ENCODE measurements around the gene TBC1D5. TPM values are rescaled to one million over a fixed set of nuclear protein-coding genes. Genes with fewer than 3 reads are reported as not detected.

Gene TBC1D5
- total and polyA plus RNA-seq, 2 donors (not counting 1 experiment from before 2014, with no cell fraction given) = 22.6 to 111 TPM

GRCh38 chr3:17500618-17501017, 241.8 kb downstream of the TBC1D5 start:
- no peak overlapping the region for H3K4me3 ChIP-seq (ENCODE audit: control extremely low read depth in 1 of 5, extremely low read depth in 1 of 5, insufficient read depth in 1 of 5, low read depth in 2 of 5, low read length in 4 of 5)
- H3K9ac ChIP-seq (ENCODE audit: low read length) = no peak overlapping the region
- no peaks in the 10 kb centered on the region for H3K9me3 ChIP-seq (ENCODE audit: control extremely low read depth in 1 of 3, control insufficient read depth in 2 of 3, insufficient read depth in 1 of 3, low read length in 2 of 3)
- no peak overlapping the region for H2AFZ ChIP-seq (ENCODE audit: insufficient read depth, low read depth, low read length, poor library complexity, severe bottlenecking)
- H3K4me2 ChIP-seq (replicated peaks; ENCODE audit: low read depth, low read length, poor library complexity, severe bottlenecking) = no peak overlapping the region
- no peaks in the 10 kb centered on the region for H3K27me3 ChIP-seq (replicated peaks in 1 of 4; ENCODE audit: control extremely low read depth in 1 of 4, control insufficient read depth in 3 of 4, insufficient read depth in 4 of 4, low read length in 3 of 4)
- intact Hi-C loops (cut with micrococcal nuclease) = no loop called here
- ChIA-PET POLR2A (no interaction called here), CTCF (no interaction called here)
- H4K20me1 ChIP-seq (ENCODE audit: control insufficient read depth, insufficient read depth, low read length, poor library complexity, severe bottlenecking) = no peaks in the 10 kb centered on the region
- H3K4me3 Mint-ChIP-seq = no peak overlapping the region
- H3K36me3 ChIP-seq (replicated peaks in 1 of 2; ENCODE audit: control extremely low read depth in 1 of 2, control insufficient read depth in 1 of 2, extremely low read depth in 1 of 2, insufficient read depth in 2 of 2, low read length in 1 of 2) = peaks cover 4 to 11% of the 10 kb centered on the region in 2 experiments
- no peak overlapping the region for H3K27ac ChIP-seq (ENCODE audit: low read length in 2 of 2)
- no CpG with 5 or more reads among the region's 2 CpGs for WGBS (ENCODE audit: insufficient coverage)
- DNase-seq = no peak
- H3K9me3 Mint-ChIP-seq (ENCODE audit: insufficient read depth) = no peaks in the 10 kb centered on the region
- TF ChIP-seq EZH2 (IDR thresholded peaks at IDR 0.05; ENCODE audit: borderline replicate concordance, insufficient read depth, low read depth, low read length, poor library complexity, severe bottlenecking) = no peak
- TF ChIP-seq CTCF (IDR thresholded peaks at IDR 0.05) = no peak
- no peaks in the 10 kb centered on the region for H3K4me1 ChIP-seq (ENCODE audit: control insufficient read depth in 2 of 2, insufficient read depth in 2 of 2, low read length in 2 of 2)
- no peak overlapping the region for H3K27ac Mint-ChIP-seq
- ATAC-seq (ENCODE audit: low read depth) = no peak
- no peaks in the 10 kb centered on the region for H3K4me1 Mint-ChIP-seq
- no peaks in the 10 kb centered on the region for H3K27me3 Mint-ChIP-seq
- no peaks in the 10 kb centered on the region for H3K79me2 ChIP-seq (ENCODE audit: control insufficient read depth, insufficient read depth, low read length)

GRCh38 chr3:17494117-17494809, 248.2 kb downstream of the TBC1D5 start:
- H2AFZ ChIP-seq (ENCODE audit: insufficient read depth, low read depth, low read length, poor library complexity, severe bottlenecking) = no peak overlapping the region
- ChIA-PET POLR2A (no interaction called here), CTCF (interaction anchor here (0.7 kb wide), 1 partner anchor 166 kb away, joined by 3 read pairs; no protein-coding TSS in a partner anchor)
- H3K4me1 ChIP-seq (ENCODE audit: control insufficient read depth in 2 of 2, insufficient read depth in 2 of 2, low read length in 2 of 2) = no peaks in the 10 kb centered on the region
- H3K79me2 ChIP-seq (ENCODE audit: control insufficient read depth, insufficient read depth, low read length) = no peaks in the 10 kb centered on the region
- 96% methylated on average over 11 of the region's 11 CpGs for WGBS (ENCODE audit: insufficient coverage)
- Mint-ChIP-seq H3K4me3 (no peak overlapping the region), H3K4me1 (no peaks in the 10 kb centered on the region), H3K27me3 (no peaks in the 10 kb centered on the region), H3K9me3 (ENCODE audit: insufficient read depth) (peaks cover 16% of the 10 kb centered on the region), H3K27ac (no peak overlapping the region)
- no peak overlapping the region for H3K27ac ChIP-seq (ENCODE audit: low read length in 2 of 2)
- H3K36me3 ChIP-seq (replicated peaks in 1 of 2; ENCODE audit: control extremely low read depth in 1 of 2, control insufficient read depth in 1 of 2, extremely low read depth in 1 of 2, insufficient read depth in 2 of 2, low read length in 1 of 2) = peaks cover 0 to 13% of the 10 kb centered on the region in 2 experiments
- H3K4me2 ChIP-seq (replicated peaks; ENCODE audit: low read depth, low read length, poor library complexity, severe bottlenecking) = no peak overlapping the region
- intact Hi-C loops (cut with micrococcal nuclease) = no loop called here
- H4K20me1 ChIP-seq (ENCODE audit: control insufficient read depth, insufficient read depth, low read length, poor library complexity, severe bottlenecking) = no peaks in the 10 kb centered on the region
- H3K9ac ChIP-seq (ENCODE audit: low read length) = no peak overlapping the region
- no peaks in the 10 kb centered on the region for H3K27me3 ChIP-seq (replicated peaks in 1 of 4; ENCODE audit: control extremely low read depth in 1 of 4, control insufficient read depth in 3 of 4, insufficient read depth in 4 of 4, low read length in 3 of 4)
- ATAC-seq (ENCODE audit: low read depth) (no peak), DNase-seq (no peak)
- TF ChIP-seq EZH2 (IDR thresholded peaks at IDR 0.05; ENCODE audit: borderline replicate concordance, insufficient read depth, low read depth, low read length, poor library complexity, severe bottlenecking) (no peak), CTCF (IDR thresholded peaks at IDR 0.05) (no peak)
- H3K9me3 ChIP-seq (ENCODE audit: control extremely low read depth in 1 of 3, control insufficient read depth in 2 of 3, insufficient read depth in 1 of 3, low read length in 2 of 3) = peaks cover 0 to 9% (median 5%) of the 10 kb centered on the region in 3 donors
- H3K4me3 ChIP-seq (ENCODE audit: control extremely low read depth in 1 of 5, extremely low read depth in 1 of 5, insufficient read depth in 1 of 5, low read depth in 2 of 5, low read length in 4 of 5) = no peak overlapping the region

All from B cell (primary cell).